ENCODE data around the gene CATSPERD.
"Not testable (repeated sequence)": the region's sequence is repeated elsewhere in the genome, so short reads cannot be mapped to it uniquely, and the experiment has no call there.

Gene CATSPERD

DNA sequence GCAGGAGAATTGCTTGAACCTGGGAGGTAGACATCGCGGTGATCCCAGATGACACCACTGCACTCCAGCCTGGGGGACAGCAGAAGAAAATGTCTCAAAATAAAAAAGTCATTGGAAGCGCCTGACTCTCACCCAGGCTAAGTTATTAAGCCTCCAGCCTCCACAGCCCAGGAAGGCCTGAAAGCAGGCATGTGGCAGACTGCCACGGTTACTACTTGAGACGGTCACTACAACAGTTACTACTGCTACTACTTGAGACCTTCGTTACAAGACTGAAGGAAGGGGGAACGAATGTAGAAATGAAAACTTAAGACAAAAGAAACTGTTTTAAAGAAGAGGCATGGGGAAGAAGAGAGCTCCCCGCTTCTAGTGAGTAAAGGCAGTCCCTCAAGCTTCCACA lies 54.5 kb downstream of the CATSPERD start:
- H3K27me3 ChIP-seq (ENCODE audit: control insufficient read depth, insufficient read depth, low read length): no peaks in the 10 kb centered on the region
- H3K36me3 ChIP-seq (ENCODE audit: control insufficient read depth, insufficient read depth, low read length): no peaks in the 10 kb centered on the region
- no peaks in the 10 kb centered on the region for H3K4me1 ChIP-seq (ENCODE audit: control insufficient read depth, insufficient read depth, low read length)
- H3K9ac ChIP-seq (ENCODE audit: low read length): no peak overlapping the region
- H3K27ac ChIP-seq (ENCODE audit: low read depth, low read length): no peak overlapping the region
- H3K4me3 ChIP-seq (ENCODE audit: low read length): no peak overlapping the region

DNA sequence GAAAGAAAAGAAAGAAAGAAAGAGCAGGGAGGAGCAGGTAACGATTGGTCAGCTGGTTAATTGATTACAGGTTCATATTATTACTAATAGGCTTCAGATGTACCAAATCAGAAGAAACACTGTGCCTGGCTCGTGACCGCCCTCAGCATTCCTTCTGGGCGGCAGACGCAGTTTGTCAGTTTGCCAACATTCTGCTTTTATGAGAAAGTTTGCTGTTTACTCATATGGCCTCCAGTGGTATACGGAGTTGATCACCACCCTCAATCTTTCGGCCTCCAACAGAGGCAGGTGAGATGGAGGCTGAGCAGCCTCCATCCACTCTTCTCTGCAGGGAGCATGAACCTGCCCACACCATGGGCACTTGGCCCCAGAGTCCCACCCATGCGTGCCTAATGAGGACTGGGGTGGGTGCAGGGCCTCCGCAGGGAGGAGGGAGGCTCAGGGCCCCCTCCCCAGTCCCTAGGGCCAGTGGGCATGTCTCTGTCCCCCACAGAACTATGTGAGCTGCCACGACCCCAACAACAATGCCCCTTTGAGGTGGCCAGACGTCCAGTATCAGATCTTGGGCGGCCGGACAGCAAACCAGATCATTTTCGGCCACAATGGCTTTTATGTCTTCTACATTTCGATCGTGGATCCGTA lies 55.4 kb downstream of the CATSPERD start:
- no peak overlapping the region for H3K27ac ChIP-seq (ENCODE audit: low read depth, low read length)
- H3K9ac ChIP-seq (ENCODE audit: low read length): no peak overlapping the region
- H3K27me3 ChIP-seq (ENCODE audit: control insufficient read depth, insufficient read depth, low read length): no peaks in the 10 kb centered on the region
- no peak overlapping the region for H3K4me3 ChIP-seq (ENCODE audit: low read length)
- no peaks in the 10 kb centered on the region for H3K4me1 ChIP-seq (ENCODE audit: control insufficient read depth, insufficient read depth, low read length)
- H3K36me3 ChIP-seq (ENCODE audit: control insufficient read depth, insufficient read depth, low read length): no peaks in the 10 kb centered on the region

DNA sequence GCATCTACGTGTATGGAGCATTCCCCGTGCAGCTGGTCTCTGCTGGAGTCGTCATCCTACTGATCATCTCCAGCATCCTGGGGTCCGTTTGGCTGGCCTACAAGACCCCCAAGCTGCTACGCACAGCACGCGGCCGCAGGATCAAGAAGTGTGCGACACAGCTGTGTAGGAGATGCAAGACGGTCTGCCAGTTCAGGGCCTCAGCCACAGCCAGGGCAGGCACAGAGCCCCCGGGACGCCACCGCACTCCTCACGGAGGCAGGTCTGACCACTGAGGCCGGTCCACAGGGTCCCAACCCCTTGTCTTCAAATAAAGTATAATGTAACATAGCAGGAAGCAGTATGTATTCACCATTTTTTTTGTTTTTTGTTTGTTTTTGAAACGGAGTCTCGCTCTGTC lies 58.0 kb downstream of the CATSPERD start:
- Histone ChIP-seq H3K36me3 (ENCODE audit: control insufficient read depth, insufficient read depth, low read length) (no peaks in the 10 kb centered on the region), H3K9ac (ENCODE audit: low read length) (no peak overlapping the region), H3K27me3 (ENCODE audit: control insufficient read depth, insufficient read depth, low read length) (no peaks in the 10 kb centered on the region), H3K4me1 (ENCODE audit: control insufficient read depth, insufficient read depth, low read length) (no peaks in the 10 kb centered on the region), H3K27ac (ENCODE audit: low read depth, low read length) (no peak overlapping the region), H3K4me3 (ENCODE audit: low read length) (no peak overlapping the region)

DNA sequence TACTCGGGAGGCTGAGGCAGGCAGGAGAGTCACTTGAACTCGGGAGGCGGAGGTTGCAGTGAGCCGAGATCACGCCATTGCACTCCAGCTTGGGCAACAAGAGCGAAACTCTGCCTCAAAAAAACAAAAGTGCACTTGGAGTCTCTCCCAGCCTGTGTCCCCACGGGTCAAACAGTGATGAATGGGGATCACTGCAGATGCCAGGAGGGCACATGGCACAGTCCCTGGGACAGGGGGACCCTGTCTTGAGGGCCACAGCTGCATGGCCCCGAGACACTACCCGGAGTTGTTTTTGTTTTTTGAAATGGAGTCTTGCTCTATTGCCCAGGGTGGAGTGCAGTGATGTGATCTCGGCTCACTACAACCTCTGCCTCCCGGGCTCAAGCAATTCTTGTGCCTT lies 60.5 kb downstream of the CATSPERD start:
- not testable (repeated sequence) for H3K4me3 ChIP-seq (ENCODE audit: low read length); H3K9ac ChIP-seq (ENCODE audit: low read length); H3K27ac ChIP-seq (ENCODE audit: low read depth, low read length); H3K36me3 ChIP-seq (ENCODE audit: control insufficient read depth, insufficient read depth, low read length); H3K4me1 ChIP-seq (ENCODE audit: control insufficient read depth, insufficient read depth, low read length); H3K27me3 ChIP-seq (ENCODE audit: control insufficient read depth, insufficient read depth, low read length)

DNA sequence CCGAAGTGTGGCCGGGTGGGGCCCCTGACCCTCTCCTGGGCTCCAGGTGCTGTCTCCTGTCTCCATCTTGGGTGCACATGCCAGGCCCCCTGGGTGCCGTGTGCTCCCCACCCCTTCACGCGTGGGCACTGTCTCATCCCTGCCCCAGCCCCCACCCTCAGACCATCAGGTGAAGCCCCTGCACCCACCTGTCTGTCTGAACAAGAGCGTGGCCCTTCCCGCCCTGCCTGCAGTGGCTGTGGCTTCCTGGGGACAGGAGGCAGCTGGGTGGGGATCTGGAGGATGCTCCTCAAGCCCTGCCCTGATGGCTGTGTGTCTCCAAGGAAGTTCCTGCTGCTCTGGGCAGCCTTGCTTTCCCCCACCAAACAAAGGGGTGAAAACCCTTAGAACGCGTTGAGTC lies 61.9 kb downstream of the CATSPERD start:
- peaks cover 20% of the 10 kb centered on the region for H3K36me3 ChIP-seq (ENCODE audit: control insufficient read depth, insufficient read depth, low read length)
- no peak overlapping the region for H3K27ac ChIP-seq (ENCODE audit: low read depth, low read length)
- no peaks in the 10 kb centered on the region for H3K27me3 ChIP-seq (ENCODE audit: control insufficient read depth, insufficient read depth, low read length)
- no peak overlapping the region for H3K9ac ChIP-seq (ENCODE audit: low read length)
- H3K4me3 ChIP-seq (ENCODE audit: low read length): no peak overlapping the region
- no peaks in the 10 kb centered on the region for H3K4me1 ChIP-seq (ENCODE audit: control insufficient read depth, insufficient read depth, low read length)

DNA sequence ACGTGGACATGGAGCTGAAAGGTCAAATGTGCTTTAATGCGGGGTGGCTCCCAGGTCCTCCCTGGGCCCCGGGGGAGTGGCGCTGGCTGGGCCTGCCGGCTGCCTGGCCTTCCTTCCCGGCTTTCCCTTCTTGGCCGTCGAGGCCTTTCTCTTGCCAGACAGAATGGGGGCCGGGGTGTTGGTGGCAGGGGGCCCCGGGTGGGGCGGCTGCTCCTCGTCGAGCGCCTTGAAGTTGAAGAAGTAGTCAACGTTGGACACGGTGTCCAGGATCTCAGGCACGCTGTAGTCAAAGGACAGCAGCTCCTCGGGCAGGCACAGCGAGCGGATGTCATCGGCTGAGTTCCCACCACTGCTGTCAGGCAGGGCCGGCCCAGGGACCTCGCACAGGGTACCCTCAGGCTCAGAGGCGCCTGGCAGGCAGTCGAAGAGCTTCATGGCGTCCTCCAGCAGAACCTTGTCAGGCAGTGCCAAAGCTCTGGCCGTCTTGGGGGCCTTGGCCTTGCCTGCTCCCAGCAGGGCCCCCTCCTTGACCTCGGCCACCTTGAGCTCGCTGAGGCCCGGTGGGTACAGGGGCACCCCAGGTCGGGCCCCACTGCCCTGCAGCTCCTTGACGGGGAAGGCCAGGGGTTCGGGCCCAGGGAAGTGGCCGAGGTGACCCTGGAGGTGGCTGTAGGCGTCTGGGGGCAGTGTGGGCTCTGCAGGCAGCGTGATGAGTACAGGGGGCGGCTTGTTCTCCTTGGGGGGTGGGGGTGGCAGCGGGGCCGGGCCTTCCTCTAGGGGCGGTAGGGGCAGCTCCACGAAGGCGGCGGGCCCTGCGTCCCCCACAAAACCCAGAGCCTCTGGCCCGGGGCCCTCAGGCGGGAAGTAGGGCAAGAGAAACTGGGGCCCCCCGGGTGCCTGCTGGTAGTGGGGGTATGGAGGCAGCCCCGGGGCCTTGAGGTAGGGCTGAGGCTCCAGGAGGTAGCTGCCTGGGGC lies 62.8 kb downstream of the CATSPERD start:
- Histone ChIP-seq H3K27ac (ENCODE audit: low read depth, low read length) (no peak overlapping the region), H3K4me3 (ENCODE audit: low read length) (no peak overlapping the region), H3K4me1 (ENCODE audit: control insufficient read depth, insufficient read depth, low read length) (no peaks in the 10 kb centered on the region), H3K27me3 (ENCODE audit: control insufficient read depth, insufficient read depth, low read length) (peaks cover 4% of the 10 kb centered on the region), H3K9ac (ENCODE audit: low read length) (no peak overlapping the region), H3K36me3 (ENCODE audit: control insufficient read depth, insufficient read depth, low read length) (peaks cover 28% of the 10 kb centered on the region)

- peaks cover 30% of the 10 kb centered on the region for H3K36me3 ChIP-seq (ENCODE audit: control insufficient read depth, insufficient read depth, low read length)
- H3K4me1 ChIP-seq (ENCODE audit: control insufficient read depth, insufficient read depth, low read length): no peaks in the 10 kb centered on the region
- no peak within 1 kb of the TSS for H3K27ac ChIP-seq (ENCODE audit: low read depth, low read length)
- no peak within 1 kb of the TSS for H3K4me3 ChIP-seq (ENCODE audit: low read length)
- H3K9ac ChIP-seq (ENCODE audit: low read length): no peak within 1 kb of the TSS
- peaks cover 4% of the 10 kb centered on the region for H3K27me3 ChIP-seq (ENCODE audit: control insufficient read depth, insufficient read depth, low read length)
Observed at GRCh38 chr19:5784581-5785147, 64.2 kb downstream of the CATSPERD start, which contains the start of gene PRR22. Gene PRR22 (minus strand): TSS chr19:5784746. CDS start chr19:5784660, 86 bp downstream.

GRCh38 chr19:5785423-5785822 lies 65.0 kb downstream of the CATSPERD start:
- H3K4me3 ChIP-seq (ENCODE audit: low read length): no peak overlapping the region
- H3K27ac ChIP-seq (ENCODE audit: low read depth, low read length): no peak overlapping the region
- no peak overlapping the region for H3K9ac ChIP-seq (ENCODE audit: low read length)
- H3K4me1 ChIP-seq (ENCODE audit: control insufficient read depth, insufficient read depth, low read length): peaks cover 4% of the 10 kb centered on the region
- H3K36me3 ChIP-seq (ENCODE audit: control insufficient read depth, insufficient read depth, low read length): peaks cover 30% of the 10 kb centered on the region
- H3K27me3 ChIP-seq (ENCODE audit: control insufficient read depth, insufficient read depth, low read length): peaks cover 4% of the 10 kb centered on the region

DNA sequence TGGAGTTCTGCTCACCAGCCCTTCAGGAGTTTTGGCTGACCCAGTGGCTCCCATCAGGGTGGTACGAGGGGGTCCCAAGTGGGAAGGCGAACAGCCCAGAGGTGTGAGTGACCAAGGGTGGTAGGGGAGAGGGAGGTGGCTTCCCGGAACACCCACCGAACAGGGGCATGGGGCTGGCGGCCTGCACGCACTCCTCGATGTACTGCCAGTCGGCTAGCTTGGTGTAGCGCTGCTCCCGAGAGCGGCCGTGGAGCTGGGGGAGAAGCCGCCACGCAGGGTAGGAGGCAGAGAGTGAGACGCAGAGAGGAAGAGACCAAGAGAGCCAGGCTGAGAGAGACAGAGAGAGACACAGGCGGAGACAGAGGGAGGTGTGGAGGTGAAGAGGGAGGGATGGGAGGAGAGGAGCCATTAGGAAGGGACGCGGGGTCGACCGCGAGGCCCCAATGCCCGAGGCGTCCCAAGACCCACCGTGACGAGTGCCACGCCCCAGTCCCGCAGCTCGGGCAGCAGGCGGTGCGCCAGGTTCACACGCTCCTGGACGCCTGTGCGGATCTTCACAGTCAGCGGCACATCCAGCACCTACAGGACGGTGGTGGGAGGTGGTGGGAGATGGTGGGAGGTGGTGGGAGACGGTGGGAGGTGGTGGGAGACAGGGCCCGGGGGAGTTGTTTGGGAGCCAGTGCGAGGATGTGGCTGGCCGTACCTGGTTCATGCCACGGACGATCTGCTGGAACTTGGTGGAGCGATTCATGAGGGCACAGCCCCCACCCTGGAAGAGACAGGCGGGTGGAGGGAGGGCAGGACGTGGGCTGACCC lies 66.4 kb downstream of the CATSPERD start:
- no peak overlapping the region for H3K9ac ChIP-seq (ENCODE audit: low read length)
- H3K4me1 ChIP-seq (ENCODE audit: control insufficient read depth, insufficient read depth, low read length): peaks cover 4% of the 10 kb centered on the region
- no peak overlapping the region for H3K4me3 ChIP-seq (ENCODE audit: low read length)
- H3K36me3 ChIP-seq (ENCODE audit: control insufficient read depth, insufficient read depth, low read length): peaks cover 30% of the 10 kb centered on the region
- H3K27ac ChIP-seq (ENCODE audit: low read depth, low read length): no peak overlapping the region
- peaks cover 4% of the 10 kb centered on the region for H3K27me3 ChIP-seq (ENCODE audit: control insufficient read depth, insufficient read depth, low read length)

DNA sequence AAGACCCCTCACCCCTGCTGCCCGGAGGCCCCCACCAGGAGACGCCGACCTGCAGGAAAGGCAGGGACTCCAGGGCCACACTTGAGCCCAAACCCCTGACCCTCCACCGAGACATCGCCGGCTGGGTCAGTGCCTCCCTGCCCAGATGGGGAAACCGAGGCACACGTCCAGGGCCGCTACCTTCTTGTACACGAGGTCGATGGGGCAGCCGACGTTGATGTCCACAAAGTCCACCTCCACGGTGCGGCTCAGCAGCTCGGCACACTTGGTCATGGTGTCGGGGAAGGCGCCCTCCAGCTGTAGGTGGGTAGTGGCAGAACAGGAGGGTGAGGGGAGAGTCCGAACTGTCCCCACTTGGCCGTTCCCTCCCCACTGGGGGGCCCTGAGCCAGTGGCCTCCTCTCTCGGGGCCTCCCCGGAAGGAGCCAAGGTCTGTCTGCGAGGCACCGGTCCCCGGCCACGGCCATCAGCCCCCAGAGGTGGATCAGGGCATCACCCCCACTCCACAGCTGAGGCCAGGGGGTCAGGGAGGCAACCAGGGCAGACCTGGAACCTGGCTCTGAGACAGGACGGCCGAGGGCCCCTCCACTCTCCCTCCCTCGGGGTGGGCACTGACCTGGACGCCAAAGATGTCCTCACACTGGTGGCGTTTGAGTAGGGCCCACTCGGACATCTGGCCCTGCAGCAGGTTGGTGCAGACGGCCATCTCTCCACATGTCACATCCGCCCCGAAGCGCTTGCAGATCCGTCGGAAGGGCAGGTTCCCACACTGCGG lies 67.2 kb downstream of the CATSPERD start:
- H3K27me3 ChIP-seq (ENCODE audit: control insufficient read depth, insufficient read depth, low read length): peaks cover 4% of the 10 kb centered on the region
- no peak overlapping the region for H3K4me3 ChIP-seq (ENCODE audit: low read length)
- H3K36me3 ChIP-seq (ENCODE audit: control insufficient read depth, insufficient read depth, low read length): peaks cover 30% of the 10 kb centered on the region
- peaks cover 4% of the 10 kb centered on the region for H3K4me1 ChIP-seq (ENCODE audit: control insufficient read depth, insufficient read depth, low read length)
- no peak overlapping the region for H3K9ac ChIP-seq (ENCODE audit: low read length)
- H3K27ac ChIP-seq (ENCODE audit: low read depth, low read length): no peak overlapping the region

GRCh38 chr19:5788422-5788821 lies 68.0 kb downstream of the CATSPERD start:
- Histone ChIP-seq H3K4me3 (ENCODE audit: low read length) (no peak overlapping the region), H3K27ac (ENCODE audit: low read depth, low read length) (no peak overlapping the region), H3K9ac (ENCODE audit: low read length) (no peak overlapping the region), H3K27me3 (ENCODE audit: control insufficient read depth, insufficient read depth, low read length) (peaks cover 4% of the 10 kb centered on the region), H3K36me3 (ENCODE audit: control insufficient read depth, insufficient read depth, low read length) (peaks cover 30% of the 10 kb centered on the region), H3K4me1 (ENCODE audit: control insufficient read depth, insufficient read depth, low read length) (peaks cover 4% of the 10 kb centered on the region)
